GM12872 (cell line): ENCODE data around the gene RGPD4.
"Not testable (repeated sequence)": the region's sequence is repeated elsewhere in the genome, so short reads cannot be mapped to it uniquely, and the experiment has no call there.

ENCODE experiments used
- CTCF ChIP-seq: IDR thresholded peaks from 3 replicates; pipeline ENCODE4 v1.5.1; 2011; ENCODE audit warnings: low read depth, mild to moderate bottlenecking, low read length, moderate library complexity; ENCODE audit not compliant: insufficient read depth

RGPD4 gene

GRCh38 chr2:107826749-107827148 is at the start of gene RGPD4:
TSS of gene RGPD4 (plus strand) at chr2:107826892. CDS start at chr2:107827014, 122 bp downstream.
- not testable (repeated sequence) for TF ChIP-seq CTCF

- no peak for TF ChIP-seq CTCF
Measured at GRCh38 chr2:107777974-107778373, 48.7 kb upstream of the RGPD4 start.

- no peak for TF ChIP-seq CTCF
Measured at GRCh38 chr2:107785756-107786155, 40.9 kb upstream of the RGPD4 start.

- no peak for TF ChIP-seq CTCF
Measured at GRCh38 chr2:107790837-107791236, 35.9 kb upstream of the RGPD4 start.

- no peak for TF ChIP-seq CTCF
Measured at GRCh38 chr2:107801498-107801897, 25.2 kb upstream of the RGPD4 start.

- TF ChIP-seq CTCF, result no peak
Measured at GRCh38 chr2:107804608-107805498, 21.8 kb upstream of the RGPD4 start.

- no peak for TF ChIP-seq CTCF
Measured at GRCh38 chr2:107806901-107807300, 19.8 kb upstream of the RGPD4 start.
